GM19395 (cell line): ENCODE data around the gene IRAK2.
"Not testable (repeated sequence)": the region's sequence is repeated elsewhere in the genome, so short reads cannot be mapped to it uniquely, and the experiment has no call there.

Source experiments
- ATAC-seq: cut with Tn5 transposase; IDR thresholded peaks from one replicate; pipeline ENCODE4 v1.9.1; 2021; ENCODE audit warnings: mild to moderate bottlenecking, moderate library complexity; ENCODE audit not compliant: unreplicated experiment

IRAK2 gene, protein sequence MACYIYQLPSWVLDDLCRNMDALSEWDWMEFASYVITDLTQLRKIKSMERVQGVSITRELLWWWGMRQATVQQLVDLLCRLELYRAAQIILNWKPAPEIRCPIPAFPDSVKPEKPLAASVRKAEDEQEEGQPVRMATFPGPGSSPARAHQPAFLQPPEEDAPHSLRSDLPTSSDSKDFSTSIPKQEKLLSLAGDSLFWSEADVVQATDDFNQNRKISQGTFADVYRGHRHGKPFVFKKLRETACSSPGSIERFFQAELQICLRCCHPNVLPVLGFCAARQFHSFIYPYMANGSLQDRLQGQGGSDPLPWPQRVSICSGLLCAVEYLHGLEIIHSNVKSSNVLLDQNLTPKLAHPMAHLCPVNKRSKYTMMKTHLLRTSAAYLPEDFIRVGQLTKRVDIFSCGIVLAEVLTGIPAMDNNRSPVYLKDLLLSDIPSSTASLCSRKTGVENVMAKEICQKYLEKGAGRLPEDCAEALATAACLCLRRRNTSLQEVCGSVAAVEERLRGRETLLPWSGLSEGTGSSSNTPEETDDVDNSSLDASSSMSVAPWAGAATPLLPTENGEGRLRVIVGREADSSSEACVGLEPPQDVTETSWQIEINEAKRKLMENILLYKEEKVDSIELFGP

DNA sequence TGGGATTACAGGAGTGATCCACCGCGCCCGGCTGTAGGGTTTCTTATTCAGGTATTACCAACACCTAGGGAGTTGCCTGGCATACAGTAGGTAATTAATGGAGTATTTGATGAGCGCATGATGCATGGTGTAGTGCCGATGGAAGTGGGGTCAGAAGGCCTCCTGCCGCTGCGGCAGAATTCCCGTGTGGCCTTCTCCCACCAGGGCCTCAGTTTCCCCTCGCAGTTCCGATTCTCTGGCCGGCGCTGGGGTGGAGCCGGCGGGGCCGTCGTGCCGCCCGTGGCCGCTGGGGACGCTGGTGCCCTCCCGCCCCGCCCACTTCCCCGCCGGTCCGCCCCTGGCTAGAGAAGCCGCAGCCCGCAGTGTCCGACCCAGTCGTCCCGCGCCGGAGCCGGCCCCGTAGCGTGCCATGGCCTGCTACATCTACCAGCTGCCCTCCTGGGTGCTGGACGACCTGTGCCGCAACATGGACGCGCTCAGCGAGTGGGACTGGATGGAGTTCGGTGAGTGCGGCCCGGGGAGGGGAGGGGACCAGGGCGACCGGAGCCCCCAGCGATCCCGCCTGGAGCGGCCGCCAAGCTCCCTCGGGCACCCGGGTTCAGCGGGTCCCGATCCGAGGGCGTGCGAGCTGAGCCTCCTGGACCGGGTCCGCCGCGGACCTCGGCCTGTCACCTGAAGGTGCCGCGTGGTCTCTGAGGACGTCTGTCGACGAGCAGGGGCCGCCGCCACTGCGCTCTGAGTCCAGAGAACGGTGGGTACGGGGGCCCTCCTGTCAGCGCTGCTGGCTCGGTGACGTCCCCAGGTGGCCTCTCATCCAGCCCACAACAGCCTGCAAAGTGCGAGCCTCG is at the start of gene IRAK2:
TSS of gene IRAK2 (plus strand) at position 374 of the 848 bp plus-strand sequence. CDS start at position 410, 36 bp downstream.
- peak; percentile 85 for ATAC-seq

DNA sequence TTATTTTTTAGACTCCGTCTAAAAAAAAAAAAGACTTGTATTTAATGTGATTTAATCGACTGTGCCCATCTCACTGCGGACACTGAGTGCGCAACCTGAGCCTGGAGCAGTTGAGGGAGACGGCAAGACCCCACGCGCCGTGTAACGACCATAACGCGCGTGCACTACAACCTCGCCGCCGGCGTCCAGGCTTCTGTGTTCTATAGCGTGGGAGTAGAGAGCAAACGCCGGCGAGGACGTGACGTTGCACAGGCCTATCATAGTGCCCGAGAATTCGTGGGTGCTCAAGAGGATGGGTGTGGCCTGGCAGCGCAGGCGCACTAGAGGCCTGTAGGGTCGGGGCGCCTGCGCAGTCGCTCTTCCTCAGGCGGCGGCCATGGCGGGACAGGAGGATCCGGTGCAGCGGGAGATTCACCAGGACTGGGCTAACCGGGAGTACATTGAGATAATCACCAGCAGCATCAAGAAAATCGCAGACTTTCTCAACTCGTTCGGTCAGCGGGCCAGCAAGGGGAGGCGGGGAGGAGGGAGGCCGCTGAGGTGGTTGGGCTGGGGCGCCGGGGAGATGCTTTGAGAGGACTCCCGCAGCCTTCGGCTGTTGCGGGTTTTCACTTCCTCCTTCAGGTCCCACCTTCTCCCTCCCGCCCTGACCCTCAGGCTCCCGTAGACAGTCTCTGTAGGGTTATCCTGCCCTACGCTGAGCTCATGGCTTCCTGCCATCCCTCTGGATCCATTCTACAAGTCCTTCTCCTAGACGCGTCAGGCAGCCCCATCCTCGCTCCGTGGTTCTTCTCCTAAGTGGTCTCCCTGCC is 49.2 kb upstream of the IRAK2 start, which contains the start of gene BRK1:
TSS of gene BRK1 (plus strand) at position 350 of the 812 bp plus-strand sequence. CDS start at position 377, 27 bp downstream.
- ATAC-seq, result peak; percentile 97

DNA sequence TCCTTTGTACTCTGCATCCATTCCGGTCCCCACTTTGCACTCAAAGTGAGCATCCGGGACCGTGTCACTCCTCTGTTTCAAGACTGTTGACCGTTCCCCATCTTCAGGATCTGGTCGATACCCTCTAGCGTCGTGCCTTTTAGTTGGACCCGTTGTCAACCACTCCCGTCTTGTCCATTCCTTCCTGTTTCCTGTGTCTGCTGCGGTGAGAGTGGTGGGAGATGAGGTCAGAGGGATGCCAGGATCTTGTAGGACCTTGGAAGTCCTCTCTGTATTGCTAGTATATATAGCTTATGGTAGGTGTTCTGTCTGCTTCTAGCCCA is 48.6 kb upstream of the IRAK2 start:
- no peak for ATAC-seq

DNA sequence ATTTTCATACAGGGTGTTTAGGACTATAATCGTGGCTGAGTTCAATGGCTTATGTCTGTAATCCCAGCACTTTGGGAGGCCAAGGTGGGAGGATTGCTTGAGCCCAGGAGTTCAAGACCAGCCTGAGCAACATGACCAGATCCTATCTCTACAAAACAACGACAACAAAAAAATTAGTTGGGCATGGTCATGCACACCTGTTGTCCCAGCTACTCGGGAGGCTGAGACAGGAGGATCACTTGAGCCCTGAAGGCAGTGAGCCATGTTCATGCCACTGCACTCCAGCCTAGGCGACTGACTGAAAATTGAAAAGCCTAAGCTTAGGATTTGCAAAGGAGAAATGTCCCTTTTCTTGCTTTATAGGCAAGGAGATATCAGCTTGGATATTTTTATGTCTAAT is 47.8 kb upstream of the IRAK2 start:
- ATAC-seq, result no peak

DNA sequence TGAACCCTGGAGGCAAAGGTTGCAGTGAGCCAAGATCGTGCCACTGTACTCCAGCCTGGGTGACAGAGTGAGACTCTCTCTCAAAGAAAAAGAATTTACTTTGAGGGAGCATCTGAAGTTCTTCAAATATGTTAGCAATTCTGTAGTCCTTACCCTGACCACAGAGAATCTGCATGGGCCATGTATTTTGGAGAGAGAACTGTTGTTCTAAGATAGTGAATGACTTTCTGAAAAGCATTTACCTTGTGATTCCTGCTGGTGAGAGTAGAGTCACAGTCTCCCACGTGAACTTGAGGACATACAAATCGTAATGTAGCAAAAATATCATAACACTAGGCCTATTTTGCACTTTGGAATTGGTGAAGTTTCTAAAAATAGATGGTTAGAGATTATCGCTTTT is 45.3 kb upstream of the IRAK2 start:
- ATAC-seq, result no peak

DNA sequence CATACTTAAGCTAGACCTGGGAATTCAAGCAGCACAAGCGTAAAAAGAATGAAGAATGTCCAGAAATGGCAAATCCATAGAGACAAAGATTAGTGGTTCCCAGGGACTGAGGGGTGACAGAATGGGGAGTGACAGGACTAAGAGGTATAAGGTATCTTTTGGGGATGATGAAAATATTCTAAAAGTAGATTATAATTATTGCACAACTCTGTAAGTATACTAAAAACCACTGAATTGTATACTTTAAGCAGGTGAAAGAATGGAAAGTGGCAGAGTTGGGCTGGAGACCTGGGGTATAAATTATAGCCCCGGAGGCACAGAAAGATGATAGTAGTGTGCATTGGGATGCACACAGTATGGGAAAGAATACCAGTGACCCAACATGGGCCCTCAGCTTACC is 43.7 kb upstream of the IRAK2 start:
- no peak for ATAC-seq

DNA sequence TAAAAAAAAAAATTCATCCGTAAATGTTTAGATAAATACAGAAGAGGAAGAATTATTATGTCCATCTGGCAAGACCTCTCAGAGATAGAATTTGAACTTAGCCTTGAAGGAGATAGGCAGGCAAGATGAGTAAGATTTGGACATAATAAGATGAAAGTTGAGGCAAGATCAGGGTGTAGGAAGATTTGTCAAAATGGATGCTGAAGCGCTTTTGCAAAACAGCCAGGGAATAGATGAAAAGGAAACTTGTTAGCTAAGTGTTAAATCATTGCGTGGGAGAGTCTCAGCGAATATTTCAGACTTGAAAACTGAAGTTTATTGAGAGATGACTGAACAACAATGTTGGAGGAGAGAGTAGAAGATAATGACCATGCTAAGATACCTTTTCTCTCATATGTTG is 42.0 kb upstream of the IRAK2 start:
- no peak for ATAC-seq

DNA sequence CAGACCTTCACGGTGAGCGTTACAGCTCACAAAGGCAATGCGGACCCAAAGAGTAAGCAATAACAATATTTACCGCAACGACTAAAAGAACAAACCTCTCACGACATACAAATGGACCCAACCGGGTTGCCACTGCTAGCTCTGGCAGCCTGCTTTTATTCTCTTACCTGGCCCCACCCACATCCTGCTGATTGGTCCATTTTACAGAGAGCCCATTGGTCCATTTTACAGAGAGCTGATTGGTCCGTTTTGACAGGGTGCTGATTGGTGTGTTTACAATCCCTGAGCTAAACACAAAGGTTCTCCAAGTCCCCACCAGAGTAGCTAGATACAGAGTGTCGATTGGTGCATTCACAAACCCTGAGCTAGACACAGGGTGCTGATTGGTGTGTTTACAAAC is 28.8 kb upstream of the IRAK2 start:
- ATAC-seq, result not testable (repeated sequence)

DNA sequence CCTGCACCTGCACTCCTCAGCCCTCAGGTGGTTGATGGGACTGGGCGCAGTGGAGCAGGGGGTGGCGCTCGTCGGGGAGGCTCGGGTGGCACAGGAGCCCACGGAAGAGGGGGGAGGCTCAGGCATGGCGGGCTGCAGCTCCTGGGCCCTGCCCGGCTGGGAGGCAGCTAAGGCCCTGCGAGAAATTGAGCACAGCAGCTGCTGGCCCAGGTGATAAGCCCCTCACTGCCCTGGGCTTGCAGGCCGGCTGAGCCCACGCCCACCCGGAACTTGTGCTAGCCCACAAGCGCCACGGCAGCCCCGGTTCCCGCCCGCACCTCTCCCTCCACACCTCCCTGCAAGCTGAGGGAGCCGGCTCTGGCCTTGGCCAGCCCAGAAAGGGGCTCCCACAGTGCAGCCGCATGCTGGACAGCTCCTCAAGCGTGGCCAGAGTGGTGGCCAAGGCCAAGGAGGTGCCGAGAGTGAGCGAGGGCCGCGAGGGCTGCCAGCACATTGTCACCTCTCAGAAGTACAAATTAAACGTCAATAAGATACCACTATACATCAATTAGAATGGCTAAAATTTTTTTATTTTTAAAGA is 28.2 kb upstream of the IRAK2 start:
- no peak for ATAC-seq

DNA sequence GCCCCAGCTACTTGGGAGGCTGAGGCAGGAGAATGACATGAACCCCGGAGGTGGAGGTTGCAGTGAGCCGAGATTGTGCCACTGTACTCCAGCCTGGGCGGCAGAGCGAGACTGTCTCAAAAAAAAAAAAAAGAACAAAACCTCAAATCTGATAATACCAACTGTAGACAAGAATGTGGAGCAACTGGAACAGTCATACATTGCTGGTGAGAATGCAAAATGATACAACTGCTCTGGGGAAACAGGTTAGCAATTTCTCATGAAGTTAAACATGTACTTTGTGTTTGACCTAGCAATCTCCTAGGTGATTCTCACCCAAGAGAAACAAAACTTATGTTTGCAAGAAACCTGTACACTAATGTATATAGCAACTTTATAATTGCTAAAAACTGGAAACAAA is 27.5 kb upstream of the IRAK2 start:
- no peak for ATAC-seq

DNA sequence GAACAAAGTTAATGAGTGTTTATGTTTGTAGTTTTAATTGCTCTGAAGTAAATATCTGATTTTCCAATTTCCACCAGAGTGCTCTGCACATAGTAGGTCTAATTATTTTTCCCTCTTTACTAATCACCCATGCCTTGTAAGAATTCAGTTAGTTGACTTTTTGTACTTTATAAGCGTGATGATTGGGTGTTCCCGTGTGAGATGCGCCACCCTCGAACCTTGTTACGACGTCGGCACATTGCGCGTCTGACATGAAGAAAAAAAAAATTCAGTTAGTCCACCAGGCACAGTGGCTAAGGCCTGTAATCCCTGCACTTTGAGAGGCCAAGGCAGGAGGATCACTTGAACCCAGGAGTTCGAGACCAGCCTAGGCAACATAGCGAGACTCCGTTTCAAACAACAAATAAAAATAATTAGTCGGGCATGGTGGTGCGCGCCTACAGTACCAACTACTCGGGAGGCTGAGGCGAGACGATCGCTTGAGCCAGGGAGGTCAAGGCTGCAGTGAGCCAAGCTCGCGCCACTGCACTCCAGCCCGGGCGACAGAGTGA is 23.6 kb upstream of the IRAK2 start:
- ATAC-seq, result no peak

DNA sequence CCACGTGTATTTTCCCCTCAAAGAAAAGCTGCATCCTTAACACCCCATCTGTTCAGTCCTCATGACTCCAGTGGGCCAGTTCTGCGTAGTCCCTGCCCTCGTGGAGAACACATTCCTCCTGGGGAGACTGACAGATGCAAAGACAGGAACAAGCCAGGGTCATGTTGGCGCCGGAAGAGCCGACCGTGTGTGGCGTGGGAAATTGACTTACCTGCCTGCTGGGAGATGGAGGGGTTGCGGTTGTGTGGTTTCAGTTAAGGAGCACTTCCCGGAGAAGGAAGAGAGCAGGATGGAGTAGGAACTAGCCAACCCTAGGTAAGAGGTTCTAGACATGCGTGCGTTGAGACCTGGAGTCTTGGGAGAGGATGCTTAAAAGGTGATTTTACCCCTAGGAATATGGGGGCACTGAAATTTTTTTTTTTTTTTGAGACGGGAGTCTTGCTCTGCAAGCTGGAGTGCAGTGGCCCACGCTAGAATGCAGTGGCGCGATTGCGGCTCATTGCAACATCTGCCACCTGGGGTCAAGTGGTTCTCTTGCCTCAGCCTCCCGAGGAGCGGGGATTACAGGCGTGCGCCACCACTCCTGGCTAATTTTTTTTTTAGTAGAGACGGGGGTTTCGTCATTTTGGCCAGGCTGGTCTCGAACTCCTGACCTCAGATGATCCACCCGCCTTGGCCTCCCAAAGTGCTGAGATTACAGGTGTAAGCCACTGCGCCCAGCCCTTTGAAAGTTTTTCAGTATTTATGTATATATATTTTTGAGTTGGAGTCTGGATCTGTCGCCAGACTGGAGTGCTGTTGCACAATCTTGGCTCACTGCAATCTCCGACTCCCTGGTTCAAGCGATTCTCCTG is 21.8 kb upstream of the IRAK2 start:
- ATAC-seq, result no peak

DNA sequence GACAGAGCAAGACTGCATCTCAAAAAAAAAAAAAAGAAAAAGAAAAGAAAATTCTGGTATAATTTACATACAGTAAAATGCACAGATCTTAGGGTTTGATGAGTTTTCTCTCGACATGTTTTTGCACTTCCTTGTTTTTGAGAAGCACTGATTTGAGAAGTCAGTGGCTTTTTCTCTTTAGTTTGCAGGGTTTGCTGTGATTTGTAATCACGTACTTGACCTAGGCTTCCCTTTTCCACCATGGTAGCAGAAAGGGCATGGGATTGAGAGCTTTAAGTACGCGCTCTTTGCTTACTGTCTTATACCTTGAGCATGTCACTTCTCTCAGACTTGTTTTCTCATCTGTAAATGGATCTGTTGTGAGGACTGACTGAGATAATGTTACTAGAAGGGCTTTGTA is 19.0 kb upstream of the IRAK2 start:
- ATAC-seq, result no peak

DNA sequence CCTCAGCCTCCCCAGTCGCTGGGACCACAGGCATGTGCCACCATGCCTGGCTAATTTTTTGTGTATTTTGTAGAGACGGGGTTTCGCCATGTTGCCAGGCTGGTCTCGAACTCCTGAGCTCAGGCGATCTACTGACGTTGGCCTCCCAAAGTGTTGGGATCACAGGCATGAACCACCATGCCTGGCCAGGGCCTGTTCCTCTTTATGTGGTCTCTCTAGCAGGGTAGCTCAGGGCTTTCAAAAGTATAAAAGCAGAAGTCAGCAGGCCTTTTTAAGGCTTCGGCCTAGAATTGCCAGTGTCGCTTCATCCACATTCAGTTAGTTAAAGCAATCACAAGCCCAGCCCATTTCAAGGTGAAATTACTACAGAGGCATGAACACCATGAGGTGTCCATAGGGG is 15.5 kb upstream of the IRAK2 start:
- ATAC-seq, result no peak

DNA sequence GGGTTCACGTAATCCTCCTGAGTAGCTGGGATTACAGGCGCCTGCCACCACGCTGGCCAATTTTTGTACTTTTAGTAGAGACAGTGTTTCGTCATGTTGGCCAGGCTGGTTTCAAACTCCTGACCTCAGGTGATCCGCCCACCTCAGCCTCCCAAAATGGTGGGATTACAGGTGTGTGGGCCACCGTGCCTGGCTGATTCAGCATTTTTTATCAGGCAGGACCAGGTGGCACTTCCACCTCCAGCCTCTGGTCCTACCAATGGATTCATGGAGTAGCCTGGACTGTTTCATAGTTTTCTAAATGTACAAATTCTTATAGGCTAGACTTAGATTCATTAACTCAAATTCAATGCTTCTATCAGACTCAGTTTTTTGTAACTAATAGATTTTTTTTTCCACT is 13.7 kb upstream of the IRAK2 start:
- ATAC-seq, result no peak

DNA sequence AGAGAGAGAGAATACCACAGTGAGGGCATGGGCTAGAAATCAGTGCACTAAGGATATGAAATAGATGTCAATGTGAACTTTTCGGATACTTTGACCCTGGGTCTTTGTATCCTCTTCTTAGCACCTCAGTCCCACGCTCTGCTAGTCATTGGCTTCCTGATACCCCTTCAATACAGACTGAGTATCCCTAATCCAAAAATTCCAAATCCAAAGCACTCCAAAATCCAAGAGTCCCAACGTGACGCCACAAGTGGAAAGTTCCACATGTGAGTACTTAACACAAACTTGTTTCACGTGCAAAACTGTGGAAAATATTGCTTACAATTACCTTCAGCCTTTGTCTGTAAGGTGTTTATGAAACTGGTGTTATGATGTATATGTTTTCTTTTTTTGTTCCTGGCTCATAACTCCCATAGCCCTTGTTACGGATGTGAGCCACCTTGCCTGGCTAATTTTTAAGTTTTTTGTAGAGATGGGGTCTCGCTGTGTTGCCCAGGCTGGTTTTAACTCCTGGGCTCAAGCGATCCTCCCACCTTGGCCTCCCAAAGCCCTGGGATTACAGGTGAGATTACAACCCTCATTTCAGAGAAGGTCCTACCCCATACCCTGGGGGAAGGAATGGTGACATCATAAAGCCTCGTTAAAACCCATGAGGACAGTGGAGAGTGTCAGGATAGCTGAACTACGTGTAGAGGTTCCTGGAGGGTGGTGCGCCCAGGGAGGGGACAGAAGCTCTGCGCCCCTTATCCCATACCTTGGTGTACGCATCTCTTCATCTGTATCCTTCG is 10.2 kb upstream of the IRAK2 start:
- no peak for ATAC-seq

DNA sequence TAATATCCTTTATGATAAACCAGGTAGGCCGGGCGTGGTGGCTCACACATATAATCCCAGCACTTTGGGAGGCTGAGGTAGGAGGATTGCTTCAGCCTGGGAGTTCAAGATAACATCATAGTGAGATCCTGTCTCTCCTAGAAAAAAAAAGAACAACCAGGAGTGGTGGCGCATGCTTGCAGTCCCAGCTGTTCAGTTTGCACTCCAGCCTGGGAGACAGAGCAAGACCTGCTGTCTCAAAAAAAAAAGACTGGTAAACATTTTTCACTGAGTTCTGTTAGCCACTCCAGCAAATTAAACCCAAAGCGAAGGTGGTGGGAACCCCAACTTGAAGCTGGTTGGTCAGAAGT is 9.6 kb upstream of the IRAK2 start:
- no peak for ATAC-seq

DNA sequence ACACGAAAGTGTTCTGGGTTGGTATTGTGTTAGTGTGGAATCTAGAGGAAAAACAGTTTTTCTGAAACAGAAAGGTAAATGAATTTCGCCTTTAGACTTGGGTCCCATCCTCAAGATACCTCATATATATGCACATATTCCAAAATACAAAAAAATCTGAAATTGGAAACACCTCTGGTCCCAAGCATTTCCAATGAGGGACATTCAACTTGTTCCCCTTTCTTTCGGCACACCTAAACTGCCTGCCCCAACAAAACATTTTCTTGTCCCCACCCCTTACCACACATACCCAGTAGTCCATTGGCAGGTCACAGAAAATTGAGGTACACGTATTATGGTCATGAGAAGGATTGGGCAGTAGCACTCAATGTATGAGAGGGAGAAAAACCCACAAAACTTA is 9.1 kb upstream of the IRAK2 start:
- ATAC-seq, result no peak

DNA sequence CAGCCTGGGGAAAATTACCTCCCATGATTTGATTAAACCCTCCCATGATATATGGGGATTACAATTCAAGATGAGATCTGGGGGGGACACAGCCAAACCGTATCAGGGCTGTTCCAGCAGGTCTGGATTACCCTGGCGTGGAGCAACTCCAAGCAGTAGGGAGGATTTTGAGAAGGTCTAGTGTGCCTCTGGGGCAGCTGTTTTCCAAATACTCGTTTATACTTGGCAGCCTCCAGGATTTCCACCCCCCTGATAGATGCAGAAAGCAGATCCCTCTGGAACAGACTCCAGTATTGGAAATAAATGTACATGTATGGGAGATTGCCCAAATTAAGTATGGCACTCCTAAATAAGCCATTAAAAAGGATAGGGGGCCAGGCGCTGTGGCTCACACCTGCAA is 7.7 kb upstream of the IRAK2 start:
- no peak for ATAC-seq
